OCI-LY3 (cell line): Measurements from ENCODE around the gene CISH.

Experiments used
- CTCF ChIP-seq: fragments of 200-600, 300-600 bp; sonication (generic); IDR thresholded peaks from 2 replicates; pipeline ENCODE4 v1.5.1; 2014; ENCODE audit warnings: antibody characterized with exemption, low read length, low read depth
- EZH2phosphoT487 ChIP-seq: fragments of 200-600 bp; shearing (Covaris generic); IDR thresholded peaks from 2 replicates; pipeline ENCODE4 v1.6.1; 2018; ENCODE audit warnings: antibody characterized with exemption, mixed run types, low read depth

GRCh38 chr3:50582083-50582482 is 29.5 kb downstream of the CISH start:
- TF ChIP-seq CTCF = no peak
- no peak for TF ChIP-seq EZH2phosphoT487
